GM21528 (cell line): Measurements from ENCODE around the gene QSOX1.

Experiments
- ATAC-seq: cut with Tn5 transposase; IDR thresholded peaks from one replicate; pipeline ENCODE4 v1.9.1; 2021; ENCODE audit warnings: mild to moderate bottlenecking, moderate library complexity; ENCODE audit not compliant: unreplicated experiment, low FRiP score

QSOX1 gene

DNA sequence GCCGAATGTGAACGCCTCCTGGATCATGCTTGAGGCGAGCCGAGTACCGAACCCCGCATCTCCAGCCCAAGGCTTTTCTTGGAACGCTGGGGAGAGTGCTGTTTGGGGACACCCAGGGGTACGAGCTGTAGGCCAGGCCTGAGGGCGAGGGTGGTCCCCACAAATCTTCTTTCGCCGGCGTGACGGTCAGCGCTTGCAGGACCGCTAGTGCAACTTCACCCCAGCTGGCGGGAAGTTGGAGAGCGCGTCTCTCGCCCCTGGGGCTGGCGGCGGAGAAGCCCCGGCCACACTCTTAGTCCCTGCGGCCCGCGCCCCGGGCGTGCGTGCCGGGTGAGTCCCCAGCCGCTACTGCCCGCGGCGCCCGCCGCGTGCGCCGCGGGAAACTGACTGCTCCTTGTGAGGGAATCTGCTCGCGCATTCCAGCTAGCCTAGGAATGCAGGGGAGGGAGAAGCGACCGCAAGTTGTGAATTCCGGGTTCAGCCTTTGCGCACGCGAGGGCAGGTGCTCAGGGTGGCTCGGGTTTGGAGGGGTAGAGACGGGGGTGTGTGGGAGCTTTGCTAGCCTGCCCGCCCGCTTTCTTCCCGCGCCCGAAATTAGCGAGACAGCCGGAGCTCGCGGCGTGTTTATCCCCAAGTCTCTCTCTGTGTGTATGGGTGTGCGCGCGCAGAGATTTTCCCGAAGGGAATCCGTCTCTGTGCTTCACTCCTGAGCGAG is 76.3 kb downstream of the QSOX1 start:
- ATAC-seq = no peak

DNA sequence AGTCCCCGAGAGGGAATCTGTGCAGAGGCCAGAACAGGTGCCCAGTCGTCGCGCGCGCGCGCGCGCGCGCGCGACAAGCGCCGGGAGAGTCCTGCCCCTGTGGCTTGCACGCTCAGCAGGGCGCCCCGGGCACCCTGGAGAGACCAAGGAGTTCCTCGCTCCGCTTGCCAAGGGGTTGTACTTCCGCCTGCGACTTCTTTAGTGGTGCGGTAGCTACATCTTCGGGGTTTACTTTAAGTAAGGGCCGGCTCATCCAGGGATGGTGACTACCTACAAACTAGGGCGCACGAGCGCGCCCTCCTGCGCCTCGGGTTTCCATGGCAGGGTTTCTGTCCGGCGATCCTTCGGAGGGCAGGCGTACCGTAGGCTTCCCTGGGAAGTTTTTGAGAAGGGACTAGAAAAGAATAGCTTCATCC is 76.8 kb downstream of the QSOX1 start:
- no peak for ATAC-seq

DNA sequence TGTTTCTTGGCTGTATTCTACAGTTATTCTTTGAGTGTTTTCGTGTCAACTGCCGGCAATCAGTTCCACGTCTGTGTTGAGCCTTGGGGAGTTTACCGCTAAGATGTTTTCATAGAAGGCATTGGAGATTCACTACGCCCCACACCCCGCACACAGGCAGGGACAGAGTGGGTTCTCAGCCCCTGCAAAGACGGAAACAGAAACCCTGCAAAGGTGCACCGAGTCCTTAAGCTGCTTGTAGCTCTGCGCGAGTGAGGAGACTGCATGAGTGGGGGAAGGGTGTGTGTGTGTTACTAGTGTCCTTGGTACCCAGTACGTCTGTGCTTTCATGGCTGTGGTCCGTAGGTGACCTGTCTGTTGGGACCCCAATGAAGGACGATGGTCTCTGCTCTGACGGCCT is 77.3 kb downstream of the QSOX1 start:
- no peak for ATAC-seq

DNA sequence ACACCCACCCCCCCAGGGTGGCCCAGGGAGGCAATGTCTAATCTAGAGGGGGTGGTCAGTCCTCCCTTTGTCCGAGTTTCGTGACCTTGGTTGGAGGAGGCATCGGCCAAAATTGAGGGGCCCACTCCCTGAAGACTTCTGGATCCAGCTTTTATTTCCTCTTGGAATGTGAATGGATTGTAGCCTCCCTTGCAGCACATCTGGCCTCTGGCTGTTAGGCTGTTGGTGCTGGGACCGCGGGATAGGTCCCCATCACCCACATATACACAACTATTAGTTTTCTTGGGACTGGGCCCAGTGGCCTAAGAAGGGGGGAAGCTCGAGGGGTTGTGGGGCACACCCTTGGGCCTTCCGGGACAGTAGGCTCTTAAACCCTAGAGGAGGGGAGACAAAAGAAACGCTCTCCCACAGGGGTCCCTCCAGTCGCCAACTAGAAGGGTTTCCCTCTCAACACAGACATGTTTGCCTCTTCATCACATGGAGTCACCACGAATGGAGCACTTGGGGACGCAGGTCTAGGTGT is 77.9 kb downstream of the QSOX1 start:
- no peak for ATAC-seq

- ATAC-seq = no peak
Measured at GRCh38 chr1:180233191-180234011, 78.7 kb downstream of the QSOX1 start.

DNA sequence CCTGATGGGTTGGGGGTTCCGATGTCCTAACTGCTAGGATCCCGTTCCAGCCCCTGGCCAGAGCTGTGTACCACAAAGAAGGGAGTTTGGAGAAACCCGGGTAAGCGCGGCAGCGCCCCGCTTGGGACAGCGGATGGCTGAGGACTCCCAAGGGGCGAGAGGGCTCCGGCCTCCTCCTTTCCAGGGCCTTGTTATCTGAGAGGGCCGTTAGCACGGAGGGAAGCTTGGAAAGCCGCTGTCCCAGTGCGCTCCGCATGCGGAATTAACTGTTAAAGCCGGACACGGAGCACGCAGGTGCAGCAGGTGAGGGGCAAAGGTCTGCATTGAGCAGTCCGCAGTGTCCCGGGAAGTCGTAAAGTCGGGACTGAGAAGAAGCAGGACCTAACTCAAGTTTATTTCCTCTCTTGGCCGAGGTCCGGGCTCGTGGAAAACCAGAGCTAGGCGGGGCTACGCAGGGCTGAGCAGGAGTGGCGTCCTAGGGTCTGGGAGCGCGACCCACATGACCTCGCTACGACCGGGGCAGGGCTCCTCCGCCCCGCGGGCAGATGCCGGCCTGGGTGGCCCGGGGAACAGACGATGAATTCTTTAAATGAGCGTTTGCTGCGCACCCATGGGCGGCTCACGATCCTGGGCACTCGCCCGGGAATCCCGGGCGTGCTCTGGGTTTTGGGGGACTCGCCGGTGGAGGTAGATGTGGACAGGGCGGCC is 79.9 kb downstream of the QSOX1 start:
- ATAC-seq = no peak

- no peak for ATAC-seq
Measured at GRCh38 chr1:180235077-180235501, 80.4 kb downstream of the QSOX1 start.

DNA sequence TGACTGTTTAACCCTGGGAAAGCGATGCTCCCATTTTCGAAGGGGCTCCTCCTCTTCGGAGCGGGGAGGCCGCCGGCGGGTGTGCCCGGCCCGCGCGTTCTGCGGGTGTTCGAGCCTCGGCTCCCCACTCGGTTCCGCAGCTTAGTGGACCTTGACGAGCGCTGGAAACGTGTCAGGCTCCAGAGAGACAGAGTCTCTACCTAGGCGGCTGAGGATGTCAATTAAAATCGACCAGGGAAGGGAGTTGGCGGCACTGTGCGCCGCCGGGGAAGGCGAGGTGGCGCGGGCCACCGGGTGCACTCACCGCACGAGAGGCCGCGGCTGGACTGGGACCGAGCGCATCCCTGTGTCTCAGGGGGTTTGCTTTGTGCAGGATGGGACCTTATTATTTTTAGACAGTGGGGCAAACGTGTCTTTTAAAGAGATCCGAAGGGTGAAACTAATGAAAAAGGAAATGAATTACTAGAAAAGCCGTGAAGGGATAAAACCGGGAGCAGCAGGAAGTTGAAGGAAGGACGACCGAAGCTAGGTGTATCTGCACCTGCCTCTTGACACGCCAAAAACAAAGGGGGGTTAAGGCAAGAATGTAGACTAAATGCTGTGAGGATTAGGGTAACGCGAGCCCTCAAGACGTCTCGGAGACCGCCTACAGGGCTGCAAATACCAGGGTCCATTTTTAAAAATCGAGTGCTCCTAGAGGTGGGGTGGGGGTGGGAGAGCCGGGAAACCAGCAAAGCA is 81.0 kb downstream of the QSOX1 start:
- ATAC-seq = no peak

- no peak for ATAC-seq
Measured at GRCh38 chr1:180236698-180237509, 82.2 kb downstream of the QSOX1 start.

DNA sequence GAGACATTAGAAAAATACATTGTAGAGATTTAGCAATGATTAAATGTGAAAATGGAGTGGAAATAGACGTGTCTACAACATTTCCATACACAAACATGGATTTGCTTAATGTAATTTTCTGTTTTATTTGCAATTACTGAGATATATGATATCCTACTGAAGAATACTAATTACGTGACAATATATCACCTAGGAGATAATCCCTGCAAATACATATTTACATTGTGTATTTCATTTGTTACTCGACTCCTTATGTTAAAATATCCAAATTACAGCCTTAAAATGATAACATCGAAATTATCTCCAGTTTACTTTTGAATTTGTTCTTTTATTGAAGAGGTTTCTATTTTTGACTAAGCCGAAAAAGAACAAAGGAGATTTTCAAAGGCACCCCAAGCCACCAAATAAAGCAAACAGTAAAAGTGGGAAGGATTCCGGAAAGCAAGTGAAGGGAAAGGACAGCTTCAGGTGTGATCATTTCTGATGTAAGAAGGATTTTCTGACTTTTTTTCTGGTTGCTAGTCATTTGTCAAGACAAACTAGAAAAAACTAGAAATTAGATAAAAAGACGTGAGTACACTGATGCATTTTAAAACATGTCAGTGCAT is 83.3 kb downstream of the QSOX1 start:
- no peak for ATAC-seq

DNA sequence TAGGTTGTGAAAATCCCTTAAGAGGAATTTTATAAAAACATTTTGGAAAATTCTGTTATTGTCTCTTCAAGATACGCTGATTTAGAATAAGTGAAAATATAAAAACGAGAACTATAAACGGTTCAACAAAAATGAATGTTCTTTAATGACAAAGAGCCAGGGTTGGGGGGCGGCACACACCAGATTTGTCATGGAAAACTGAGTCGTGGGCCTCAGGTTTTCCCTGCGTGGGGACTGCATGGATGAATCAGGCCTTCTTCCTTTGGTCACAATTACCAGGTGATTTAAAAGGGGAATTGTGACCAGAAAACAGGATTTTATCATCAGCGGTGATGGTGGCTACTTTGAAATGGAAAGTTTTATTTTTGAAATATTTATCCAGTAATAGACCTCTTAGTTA is 84.0 kb downstream of the QSOX1 start:
- no peak for ATAC-seq

- ATAC-seq = no peak
Measured at GRCh38 chr1:180239145-180240096, 84.8 kb downstream of the QSOX1 start.

DNA sequence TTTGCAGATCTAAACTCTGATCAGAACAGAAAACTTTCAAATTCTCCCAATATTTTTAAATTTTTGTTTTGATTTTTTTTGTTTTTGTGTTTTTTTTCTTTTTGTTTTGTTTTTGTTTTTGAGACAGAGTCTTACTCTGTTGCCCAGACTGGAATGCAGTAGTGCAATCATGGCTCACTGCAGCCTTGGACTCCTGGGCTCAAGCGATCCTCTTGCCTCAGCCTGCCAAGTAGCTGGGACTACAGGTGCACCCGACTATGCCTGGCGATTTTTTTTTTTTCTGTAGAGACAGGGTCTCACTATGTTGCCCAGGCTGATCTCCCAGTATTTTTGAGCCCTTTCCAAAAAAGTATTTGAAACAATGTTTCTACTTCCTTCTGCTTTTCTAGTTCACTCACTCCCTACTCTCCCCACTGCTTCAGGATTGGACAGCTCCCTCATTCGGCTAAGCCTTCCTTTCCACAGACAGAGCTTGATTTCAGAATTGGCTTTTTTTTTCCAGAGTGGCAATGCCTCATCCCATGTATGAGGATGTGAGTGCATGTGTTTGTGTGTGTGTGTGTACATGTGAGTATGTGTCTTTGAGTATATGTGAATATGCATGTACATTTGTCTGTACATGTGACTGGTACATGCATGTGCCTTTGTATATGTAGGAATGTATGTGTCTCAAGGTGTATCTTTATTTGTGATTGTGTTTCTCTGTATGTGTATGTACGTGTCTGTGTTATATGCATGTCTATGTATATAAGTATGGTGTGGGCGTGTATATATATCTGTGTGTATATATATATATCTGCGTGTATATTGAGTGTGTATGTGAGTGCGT is 87.3 kb downstream of the QSOX1 start:
- ATAC-seq = no peak

- ATAC-seq = no peak
Measured at GRCh38 chr1:180243517-180244221, 89.0 kb downstream of the QSOX1 start.

DNA sequence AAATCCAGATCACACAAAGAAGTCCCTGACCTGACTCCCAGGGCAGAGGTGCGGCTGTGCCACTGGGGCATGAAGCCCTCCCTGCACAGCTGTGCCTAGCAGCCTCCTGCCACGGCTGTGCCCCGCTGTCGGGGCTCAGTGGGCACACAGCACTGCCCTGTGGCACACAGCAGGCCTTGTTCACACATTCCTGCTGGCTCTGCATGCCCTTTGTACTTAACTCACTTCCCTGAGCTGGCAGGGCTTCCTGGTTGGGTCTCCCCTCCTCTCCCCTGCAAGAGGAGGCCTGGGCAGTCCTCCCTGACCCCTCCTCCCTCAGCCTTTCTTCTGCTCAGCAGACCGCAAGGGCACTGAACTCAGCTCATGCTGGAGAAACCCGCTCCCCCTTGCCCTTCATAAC is 90.2 kb downstream of the QSOX1 start:
- ATAC-seq = no peak

- ATAC-seq = no peak
Measured at GRCh38 chr1:180246579-180246978, 91.9 kb downstream of the QSOX1 start.

DNA sequence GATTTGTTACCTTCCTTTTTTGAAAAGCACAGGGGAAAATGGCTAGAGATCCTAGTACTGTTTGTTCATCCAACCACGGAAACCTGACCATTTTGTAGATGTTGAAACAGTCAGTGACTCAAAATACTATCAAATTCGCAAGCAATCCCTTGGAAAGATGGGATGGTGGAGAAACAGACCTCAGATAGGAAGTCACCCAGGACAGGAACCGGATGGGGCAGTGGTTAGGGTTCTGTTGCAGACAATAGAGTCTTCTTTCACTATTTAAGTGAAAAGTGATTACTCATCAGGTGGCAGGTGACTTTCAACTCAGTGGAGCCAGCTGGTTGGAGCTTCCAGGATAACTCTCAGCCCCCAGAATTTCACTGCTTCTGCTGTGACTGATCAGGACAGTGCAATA is 92.4 kb downstream of the QSOX1 start:
- ATAC-seq = no peak
